Embryonic facial prominence (tissue), 1 donor: Measurements from ENCODE around the gene FMO5.

Experiments used
- DNase-seq: peaks from one replicate; pipeline ENCODE4 v3.0.0-alpha.2; 2016; ENCODE audit errors: extremely low spot score

The FMO5 gene, protein sequence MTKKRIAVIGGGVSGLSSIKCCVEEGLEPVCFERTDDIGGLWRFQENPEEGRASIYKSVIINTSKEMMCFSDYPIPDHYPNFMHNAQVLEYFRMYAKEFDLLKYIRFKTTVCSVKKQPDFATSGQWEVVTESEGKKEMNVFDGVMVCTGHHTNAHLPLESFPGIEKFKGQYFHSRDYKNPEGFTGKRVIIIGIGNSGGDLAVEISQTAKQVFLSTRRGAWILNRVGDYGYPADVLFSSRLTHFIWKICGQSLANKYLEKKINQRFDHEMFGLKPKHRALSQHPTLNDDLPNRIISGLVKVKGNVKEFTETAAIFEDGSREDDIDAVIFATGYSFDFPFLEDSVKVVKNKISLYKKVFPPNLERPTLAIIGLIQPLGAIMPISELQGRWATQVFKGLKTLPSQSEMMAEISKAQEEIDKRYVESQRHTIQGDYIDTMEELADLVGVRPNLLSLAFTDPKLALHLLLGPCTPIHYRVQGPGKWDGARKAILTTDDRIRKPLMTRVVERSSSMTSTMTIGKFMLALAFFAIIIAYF

DNA sequence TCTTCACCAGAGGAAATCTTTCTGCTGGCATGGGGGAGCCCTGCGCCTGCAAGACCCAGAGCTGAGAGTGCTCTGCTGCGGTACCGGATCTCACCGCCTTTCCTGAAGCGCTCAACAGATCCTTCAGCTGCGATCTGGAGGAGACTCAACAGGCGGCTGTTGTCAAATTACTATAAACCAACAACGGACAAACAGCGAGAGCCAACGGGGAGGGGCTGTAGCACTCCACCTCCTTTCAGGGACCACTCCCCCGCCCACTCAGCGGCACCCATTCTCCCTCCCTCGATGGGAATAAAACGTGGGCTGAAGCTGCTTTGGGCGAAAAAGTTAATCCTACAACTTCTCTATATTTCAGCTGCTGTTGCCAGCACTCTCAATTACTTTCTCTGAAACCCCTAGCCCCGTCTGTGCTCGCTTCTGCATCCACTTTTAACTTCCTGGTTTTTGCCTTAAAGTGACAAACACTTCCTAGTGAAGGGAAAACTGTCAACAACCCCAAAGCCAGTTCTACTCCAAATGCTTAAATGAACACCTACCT lies at the start of gene FMO5:
TSS of gene FMO5 (minus strand) at position 147 of the 538 bp plus-strand sequence. CDS start 310 bp downstream, outside the sequence.
- DNase-seq = peak; percentile 19

DNA sequence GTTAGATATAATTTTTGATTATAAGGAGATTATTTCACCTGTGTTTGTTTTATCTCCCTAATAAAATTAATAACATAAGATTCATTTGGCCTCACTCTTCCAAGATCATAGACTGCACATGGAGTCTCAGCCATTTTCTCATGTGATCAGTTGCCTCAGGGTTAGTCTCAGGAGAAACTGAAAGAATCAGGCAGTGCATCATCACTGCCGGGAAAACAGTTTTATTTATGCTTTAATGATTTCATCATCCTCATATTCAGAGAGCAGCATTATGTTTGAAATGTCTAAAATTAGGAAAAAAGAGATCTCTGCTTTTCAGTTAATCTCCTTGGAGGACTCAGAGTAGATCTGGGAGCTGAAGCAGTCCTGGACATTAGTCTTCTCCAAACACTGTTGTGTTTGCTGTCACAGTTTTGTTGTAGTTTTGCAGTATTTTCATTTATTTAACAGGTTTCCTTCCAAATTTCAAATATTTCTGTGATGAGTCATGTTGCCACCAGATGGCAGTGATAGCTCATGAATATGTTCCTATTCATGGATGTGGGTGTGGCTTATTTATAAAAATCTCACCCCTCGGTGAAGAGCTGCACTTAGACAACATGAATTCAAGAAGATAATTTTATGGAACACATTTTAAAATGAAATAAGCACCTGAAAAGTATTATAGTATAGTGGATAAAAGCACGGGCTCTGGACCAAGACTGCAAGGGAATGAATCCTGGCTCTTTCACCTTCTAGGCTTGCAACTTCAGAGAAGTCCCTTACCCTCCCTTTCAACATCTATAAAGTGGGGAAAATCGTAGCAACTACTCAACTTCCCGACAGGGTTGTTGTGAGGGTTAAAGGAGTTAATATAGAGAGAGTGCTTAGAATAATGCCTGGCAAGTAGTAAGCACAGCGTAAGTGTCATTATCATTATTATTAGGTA lies 48.5 kb upstream of the FMO5 start:
- DNase-seq = peak; percentile 61

DNA sequence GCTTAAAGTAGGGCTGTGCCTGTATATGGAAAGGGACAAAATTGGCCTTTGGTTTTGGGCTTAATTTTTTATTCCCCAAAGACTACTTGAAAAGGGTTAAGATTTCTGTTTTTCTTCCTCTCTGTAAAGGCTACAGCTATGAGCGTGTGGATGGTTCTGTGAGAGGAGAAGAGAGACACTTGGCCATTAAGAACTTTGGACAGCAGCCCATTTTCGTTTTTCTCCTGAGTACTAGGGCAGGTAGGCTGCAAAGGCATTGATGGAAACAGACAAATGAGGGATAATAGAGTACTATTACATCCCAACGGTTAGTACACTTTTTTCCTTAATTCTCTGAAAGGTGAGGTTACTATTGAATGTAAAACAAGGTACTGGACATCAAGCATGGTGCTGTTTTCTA lies 46.9 kb upstream of the FMO5 start:
- no peak for DNase-seq

DNA sequence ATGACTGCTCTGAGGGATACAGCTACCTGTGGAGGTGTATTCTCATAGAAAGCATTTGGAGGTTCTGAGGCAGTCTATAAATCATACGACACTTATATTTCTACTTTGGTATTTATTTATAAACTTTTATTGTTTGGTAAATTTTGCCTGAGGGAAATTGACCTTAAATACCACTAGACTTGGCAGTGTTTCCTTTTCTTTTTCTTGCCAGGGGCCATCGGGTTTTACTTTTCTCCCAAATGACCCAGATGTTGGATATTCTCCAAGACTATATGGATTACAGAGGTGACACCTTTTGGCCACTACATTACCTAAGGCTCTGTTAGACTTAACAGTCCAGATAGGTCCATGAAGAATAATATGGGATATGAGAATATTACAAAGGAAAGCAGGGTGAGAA lies 45.6 kb upstream of the FMO5 start:
- DNase-seq = no peak

DNA sequence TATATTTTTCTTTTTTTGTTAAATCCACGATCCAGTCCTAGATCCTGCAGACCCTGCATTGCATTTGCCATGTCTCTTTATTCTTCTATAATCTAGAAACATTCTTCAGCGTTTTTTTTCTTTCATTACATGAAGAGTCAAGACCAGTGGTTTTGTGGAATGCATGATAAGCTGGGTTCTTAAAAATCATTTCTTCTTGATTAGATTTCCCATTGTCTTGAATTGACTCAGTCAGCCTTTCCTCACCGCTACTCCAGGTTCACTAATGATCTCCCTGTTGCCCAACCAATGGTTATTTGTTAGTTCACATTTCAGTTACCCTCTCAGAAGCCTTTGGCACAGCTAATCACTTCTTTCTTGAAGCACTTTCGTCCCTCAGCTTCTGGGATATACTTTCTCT lies 42.6 kb upstream of the FMO5 start:
- no peak for DNase-seq

DNA sequence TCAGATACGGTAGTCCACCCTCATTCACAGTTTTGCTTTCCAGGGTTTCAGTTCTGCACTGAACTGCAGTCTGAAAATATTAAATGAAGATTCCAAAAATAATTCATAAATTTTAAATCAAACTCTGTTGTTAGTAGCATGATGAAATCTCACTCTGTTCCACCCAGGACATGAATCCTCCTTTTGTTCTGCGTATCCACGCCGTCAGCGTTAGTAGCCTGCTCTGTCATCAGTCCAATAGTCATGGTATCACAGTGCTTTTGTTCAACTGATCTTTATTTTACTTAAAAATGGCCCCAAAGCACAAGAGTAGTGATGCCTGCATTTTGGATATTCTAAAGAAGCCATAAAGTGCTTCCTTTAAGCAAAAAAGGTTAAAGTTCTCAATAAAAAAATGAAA lies 41.2 kb upstream of the FMO5 start:
- no peak for DNase-seq

DNA sequence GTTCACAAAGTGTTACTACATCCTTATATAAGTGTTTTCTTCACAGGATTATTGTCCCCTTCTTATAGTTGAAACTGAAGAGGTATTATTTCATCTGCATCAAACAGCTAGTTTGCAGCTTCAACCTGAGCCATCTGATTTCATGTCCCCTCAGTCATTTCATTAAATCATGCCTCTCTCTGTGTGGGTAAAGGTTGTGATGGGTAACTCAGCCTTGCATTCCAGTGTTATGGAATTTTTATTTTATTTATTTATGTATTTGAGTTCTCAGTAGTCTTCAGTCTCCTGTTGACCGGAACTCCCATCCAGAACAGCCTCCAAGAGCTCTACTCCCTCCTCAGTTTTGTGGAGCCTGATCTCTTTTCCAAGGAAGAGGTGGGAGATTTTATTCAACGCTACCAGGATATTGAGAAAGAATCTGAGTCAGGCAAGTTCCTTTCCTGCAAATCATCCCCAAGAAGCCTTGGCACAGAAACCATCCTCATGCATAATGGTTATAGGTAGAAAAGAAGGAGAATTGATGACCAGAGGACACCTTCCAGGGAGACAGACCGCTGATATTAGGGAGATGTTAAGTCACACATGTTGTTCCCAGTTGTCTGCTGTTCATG lies 39.1 kb upstream of the FMO5 start:
- no peak for DNase-seq

DNA sequence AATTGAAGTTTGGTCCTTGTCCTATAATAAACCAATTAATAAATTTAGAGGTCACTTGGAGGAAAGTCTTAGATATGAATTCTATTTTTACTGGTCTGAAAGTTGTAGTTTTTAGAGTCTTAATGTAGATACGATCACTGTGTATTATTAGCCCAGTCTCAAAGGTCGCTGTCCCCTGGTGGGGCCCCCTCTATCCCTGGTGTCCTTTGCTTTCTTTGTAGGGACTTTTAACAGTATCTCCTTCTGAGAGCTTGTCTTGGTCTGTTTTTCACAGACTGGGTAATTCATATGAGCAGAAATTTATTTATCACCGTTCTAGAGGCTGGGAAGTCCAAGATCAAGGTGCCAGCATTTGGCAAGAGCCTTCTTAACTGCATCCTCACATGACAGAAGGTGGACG lies 35.8 kb upstream of the FMO5 start:
- no peak for DNase-seq

DNA sequence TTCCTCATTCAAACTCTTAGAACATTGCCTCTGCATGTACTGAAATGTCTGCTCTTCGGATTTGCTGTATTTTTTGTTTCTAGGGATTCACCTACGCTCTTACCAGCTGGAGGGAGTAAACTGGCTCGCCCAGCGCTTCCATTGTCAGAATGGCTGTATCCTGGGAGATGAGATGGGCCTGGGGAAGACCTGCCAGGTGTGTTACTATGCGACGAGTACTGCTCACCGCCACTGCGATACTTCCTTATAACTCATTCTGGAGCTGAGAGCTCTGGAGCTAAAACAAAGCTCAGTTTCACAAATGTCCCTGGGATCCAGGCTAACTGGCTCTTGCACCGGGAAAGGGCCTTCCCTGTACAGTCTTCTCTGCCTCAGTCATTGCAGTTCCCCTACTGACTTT lies 27.4 kb upstream of the FMO5 start:
- no peak for DNase-seq

DNA sequence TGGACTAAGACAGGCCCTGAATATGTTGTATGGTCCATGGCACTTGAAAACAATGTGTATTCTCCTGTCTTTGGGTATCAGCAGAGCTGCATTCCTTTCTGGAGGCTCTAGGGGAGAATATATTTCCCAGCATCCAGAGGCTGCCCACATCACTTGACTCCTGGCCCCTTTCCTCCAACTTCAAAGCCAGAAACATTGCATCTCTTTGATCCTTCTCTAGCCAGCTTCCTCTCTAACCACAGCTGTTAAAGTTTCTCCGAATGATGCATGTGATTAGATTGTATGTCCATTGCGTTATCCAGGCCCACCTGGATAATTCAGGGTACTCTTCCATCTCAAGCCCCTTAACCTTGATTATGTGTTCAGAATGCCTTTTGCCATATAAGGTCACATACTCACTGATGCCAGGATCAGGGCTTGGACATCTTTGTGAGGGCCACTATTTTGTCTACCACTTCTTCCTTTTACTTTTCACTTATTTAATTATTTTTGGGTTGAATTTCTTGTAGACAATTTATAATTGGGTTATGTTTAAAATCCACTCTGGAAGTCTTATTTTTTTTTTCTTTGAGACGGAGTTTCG lies 22.6 kb upstream of the FMO5 start:
- DNase-seq = no peak

DNA sequence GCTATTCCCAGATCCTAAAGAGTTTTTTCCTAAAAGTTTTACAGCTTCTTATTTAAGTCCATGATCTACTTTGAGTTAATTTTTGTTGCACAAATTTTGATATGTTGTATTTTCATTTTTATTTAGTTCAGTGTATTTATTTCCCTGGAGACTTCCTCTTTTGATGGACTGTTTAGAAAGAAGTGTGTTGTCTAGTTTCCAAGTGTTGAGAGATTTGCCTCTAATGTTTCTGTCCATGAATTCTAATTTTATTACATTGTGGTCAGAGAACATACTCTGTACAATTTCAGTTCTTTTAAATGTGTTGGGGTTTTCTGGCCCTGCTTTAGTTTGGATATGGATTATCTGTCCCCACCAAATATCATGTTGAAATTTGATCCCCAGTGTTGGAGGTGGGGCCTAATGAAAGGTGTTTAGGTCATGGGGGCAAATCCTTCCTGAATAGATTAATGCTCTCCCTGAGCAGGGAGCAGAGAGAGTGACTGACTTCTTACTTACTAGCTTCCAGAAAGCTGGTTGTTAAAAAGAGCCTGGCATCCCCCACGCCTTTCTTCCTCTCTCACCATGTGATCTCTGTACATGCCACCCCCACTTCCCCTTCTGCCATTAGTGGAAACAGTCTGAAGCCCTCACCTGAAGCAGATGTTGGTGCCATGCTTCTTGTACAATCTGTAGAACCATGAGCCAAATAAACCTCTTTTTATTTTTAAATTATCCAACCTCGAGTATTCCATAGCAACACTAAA lies 21.9 kb upstream of the FMO5 start:
- no peak for DNase-seq

DNA sequence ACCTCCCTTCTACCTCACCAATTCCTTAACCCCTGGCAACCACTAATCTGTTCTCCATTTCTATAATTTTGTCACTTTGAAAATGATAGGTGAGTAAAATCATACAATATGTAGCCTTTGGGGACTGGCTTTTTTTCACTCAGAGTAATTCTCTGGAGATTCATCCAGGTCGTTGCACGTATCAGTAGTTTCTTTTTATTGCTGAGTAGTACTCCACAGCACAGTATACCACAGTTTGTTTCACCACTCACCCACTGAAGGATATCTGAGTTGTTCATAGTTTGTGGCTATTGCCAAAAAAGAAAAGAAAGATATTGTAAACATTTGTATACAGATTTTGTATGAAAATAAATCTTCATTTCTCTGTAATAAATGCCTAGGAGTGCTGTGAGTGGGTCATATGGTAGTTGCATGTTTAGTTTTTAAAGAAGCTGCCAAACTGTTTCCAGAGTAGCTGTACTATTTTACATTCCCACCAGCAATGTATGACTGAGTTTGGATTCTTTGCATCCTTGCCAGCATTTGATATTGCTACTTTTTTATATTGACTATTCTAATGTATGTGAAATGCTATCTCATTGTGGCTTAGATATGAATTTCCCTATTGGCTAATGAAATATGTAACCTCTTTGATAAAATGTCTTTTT lies 21.0 kb upstream of the FMO5 start:
- no peak for DNase-seq

DNA sequence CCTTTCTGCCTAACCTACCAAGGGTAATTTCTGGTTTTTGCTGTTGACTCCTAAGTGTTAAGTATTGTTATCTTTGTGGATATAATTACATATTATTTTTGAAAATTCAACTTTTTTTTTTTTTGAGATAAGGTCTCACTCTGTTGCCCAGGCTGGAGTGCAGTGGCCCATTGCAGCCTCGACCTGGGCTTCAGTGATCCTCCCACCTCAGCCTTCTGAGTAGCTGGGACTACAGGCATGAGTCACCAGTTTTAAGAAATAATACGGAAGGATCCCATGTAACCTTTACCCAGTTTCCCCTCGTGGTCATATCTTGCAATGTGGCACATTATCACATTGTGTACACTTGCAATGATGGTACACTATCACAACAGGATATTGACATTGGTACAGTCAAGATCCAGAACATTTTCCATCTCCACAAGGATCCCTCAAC lies 20.5 kb upstream of the FMO5 start:
- DNase-seq = no peak

DNA sequence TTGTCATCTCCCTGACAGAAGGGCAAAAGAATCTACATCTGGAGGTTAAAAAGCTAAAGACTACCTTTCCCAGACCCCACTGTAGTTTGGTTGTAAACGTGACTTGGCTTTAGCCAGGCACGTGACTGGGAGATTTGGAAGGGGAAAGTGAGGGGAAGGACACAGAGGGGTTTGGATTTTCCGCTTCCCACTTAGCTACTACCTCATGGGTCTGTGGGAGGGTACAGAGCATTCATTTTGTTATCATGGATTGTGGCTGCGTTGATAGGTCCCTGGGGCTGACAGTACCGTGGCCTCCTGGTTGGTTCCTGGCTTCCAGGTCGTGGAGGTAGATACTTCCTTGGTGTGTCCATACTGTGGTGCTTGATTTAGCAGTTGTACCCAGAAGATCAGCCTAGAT lies 20.0 kb upstream of the FMO5 start:
- no peak for DNase-seq

DNA sequence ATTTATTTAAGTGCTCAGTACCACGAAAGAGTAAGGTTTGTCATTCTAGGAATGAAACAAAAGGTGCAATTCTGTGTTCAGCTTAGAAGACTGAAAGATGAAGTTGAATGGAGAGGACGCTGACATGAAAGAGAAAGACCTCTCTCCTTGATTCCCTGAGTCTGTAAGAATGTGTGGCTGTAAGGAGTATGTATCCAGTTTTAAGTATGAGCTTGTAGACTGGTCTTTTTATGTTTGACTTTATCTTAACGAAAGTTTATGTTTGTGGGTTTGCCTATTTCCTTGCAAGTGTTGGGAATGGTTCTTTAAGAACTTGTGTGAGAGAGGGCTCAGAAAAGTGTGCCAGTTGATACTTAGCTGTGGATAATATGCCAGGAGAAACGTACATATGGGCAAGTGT lies 18.7 kb upstream of the FMO5 start:
- no peak for DNase-seq

DNA sequence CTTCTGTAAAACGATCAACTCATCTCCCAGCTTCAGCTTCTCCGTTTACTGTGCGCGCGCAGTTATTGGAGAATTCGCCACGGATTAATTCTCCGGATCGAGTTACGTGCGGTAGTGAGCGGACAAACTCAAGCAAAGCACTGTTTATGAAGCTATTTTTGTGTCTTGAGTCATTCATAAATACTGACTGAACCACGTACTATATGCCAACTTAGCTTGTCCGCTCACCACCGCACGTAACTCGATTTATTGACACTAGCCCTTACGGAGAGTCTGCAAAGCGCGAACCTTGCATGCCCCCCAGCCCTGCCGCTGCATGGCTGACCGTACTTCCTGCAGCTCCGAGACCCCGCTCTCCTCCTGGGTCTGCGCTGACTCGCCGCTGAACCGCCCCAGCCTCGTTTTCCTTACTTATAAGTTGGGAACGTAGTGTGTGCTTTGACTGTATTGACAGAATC lies 18.1 kb upstream of the FMO5 start:
- peak; percentile 46 for DNase-seq

DNA sequence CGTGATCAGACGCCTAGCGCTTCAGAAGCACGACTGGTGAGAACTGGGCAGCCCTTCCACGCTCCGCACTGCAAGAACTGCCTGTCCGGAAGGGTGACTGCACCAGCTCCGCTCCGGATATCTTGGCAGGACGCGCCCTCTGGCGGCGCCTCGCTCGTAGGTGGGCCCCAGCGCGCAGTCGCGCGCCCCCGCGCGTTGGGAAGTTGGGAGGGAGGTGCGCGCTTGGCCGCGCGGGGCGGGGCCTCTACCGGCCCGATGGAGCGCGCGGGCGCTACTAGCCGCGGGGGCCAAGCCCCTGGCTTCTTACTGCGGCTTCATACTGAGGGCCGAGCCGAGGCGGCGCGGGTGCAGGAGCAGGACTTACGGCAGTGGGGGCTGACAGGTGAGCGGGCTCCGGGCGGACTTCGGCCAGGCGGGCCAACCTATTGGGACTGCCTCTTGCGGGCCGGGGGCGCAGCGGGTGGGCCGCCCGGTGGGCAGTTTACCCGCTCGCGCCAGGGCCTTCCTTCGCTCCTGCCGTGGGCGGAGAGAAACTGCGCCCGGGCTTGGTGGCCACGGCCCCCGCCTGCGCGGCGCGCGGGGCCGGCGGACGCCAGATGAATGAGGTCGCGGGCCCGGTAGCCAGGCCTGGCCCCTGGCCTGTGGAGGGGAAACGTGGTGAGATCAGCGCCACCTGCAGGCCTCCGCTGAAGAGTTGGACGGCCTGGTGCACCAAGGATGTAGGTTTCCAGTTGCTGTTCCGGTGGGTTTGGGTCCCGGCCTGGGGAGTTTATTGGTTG lies 17.5 kb upstream of the FMO5 start, which contains the start of gene CHD1L:
TSS of gene CHD1L (plus strand) at position 236 of the 779 bp plus-strand sequence. CDS start at position 256, 20 bp downstream.
- DNase-seq = peak; percentile 88

DNA sequence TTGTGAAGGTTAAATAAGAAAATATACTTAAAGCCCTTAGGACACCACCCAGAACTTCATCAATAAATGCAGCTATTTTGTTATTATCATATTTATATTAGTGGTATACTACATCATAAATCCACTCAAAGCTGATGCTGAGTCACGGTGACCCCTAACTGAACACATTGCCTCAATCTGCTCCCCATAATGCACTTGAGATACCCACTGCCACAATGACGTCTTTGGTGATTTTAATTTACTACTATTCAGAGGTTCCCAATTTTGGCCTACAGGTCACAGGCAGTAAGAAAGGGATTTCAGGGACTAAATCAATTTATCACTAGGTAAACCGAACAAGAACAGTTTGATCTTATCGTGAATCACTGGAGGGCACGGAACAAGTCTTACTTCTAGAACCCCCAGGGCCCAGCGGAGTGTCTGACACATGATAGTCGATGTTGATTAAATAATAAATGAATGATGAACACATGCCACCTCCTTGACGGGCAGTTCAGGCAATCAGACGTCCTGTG lies 16.9 kb upstream of the FMO5 start:
- no peak for DNase-seq
